Activated naive CD4-positive, alpha-beta T cell treated with anti-CD3 and anti-CD28 coated beads for 36 hours (primary cell): ENCODE results near the gene JAZF1. TPM values are rescaled to one million over a fixed set of nuclear protein-coding genes. Genes with fewer than 3 reads are reported as not detected.
"Not testable (repeated sequence)": the region's sequence is repeated elsewhere in the genome, so short reads cannot be mapped to it uniquely, and the experiment has no call there.

Experiments used
- CTCF ChIA-PET: fragments of 350-600 bp; sonication (Branson Sonifier 250); formaldehyde crosslinking; loops from one replicate; lab custom pipeline; 2021; ENCODE audit warnings: antibody characterized with exemption; lab: Charles Lee
- DNase-seq: peaks from one replicate; pipeline ENCODE4 v3.0.0-alpha.2; 2020
- H3K27ac Mint-ChIP-seq: one replicate; pipeline ENCODE4 v1.8.0; 2021; ENCODE audit warnings: mild to moderate bottlenecking, mixed read lengths
- H3K27me3 Mint-ChIP-seq: one replicate; pipeline ENCODE4 v1.8.0; 2021; ENCODE audit warnings: low read depth, mixed read lengths
- H3K36me3 Mint-ChIP-seq: one replicate; pipeline ENCODE4 v1.8.0; 2021; ENCODE audit warnings: low read depth, mixed read lengths
- H3K4me1 Mint-ChIP-seq: one replicate; pipeline ENCODE4 v1.8.0; 2021; ENCODE audit warnings: low read depth, mixed read lengths
- H3K4me3 Mint-ChIP-seq: one replicate; pipeline ENCODE4 v1.8.0; 2021; ENCODE audit warnings: mild to moderate bottlenecking, moderate library complexity, mixed read lengths
- H3K9me3 Mint-ChIP-seq: one replicate; pipeline ENCODE4 v1.8.0; 2021; ENCODE audit warnings: mixed read lengths
- intact Hi-C: fragments of 100-400 bp; cut with micrococcal nuclease; formaldehyde crosslinking; loops from one replicate; pipeline ENCODE4 v1.15.1; 2023
- total RNA-seq, 2 experiments: library from RNA; stranded (reverse); gene quantifications; one replicate each; pipeline ENCODE4 v1.2.3, GENCODE V29; 2021

Gene JAZF1
- total RNA-seq, 2 experiments from 2014 or later: 3.4 to 4.7 TPM

DNA sequence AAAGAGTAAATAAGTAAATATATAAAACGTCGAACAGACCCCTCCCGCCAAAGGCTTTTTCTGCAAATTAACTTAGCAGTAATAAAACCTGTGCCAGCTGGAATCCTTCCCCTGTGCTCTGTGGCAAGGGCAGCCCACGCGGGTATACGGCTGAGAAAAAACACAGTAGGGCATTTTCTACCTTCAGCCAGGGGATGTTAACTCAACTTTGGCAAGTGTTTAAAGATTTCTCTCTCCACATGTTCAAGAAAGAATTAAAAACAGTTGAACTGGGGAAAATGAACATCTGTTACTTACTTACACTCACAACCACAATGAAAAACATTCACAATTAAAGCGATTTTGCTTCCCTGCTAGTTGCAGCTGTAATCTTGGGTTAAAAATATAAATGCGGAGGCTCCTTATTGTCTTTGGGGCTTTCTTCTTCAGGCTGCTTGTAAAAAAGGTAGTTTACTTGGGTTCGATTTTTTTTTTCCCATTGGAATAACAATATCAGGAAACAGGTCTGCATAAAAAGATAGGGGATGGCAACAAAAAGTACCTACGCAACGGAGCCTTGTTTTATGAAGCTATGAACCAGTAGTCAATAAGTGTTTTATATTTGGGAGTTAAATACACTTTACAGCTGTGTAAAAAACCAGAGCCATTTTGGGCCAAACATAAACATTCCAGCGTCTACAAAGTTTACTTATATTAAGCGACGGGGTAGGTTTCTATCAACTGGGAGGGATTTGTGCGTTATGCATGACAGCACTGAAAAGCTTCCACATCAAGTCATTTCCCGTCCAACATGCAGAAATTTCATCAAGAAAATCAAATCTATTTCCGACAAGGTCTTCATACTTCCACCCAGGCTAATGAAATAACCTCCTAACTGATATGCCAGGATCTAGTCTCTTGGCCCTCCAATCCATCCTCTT is 308.0 kb downstream of the JAZF1 start:
- CTCF ChIA-PET: interaction anchor here (0.7 kb wide), 1 partner anchor 147 kb away, joined by 3 read pairs; no protein-coding TSS in a partner anchor
- Mint-ChIP-seq H3K4me3 (no peak overlapping the region), H3K27me3 (no peaks in the 10 kb centered on the region), H3K4me1 (no peaks in the 10 kb centered on the region), H3K27ac (no peak overlapping the region), H3K9me3 (no peaks in the 10 kb centered on the region), H3K36me3 (peaks cover 1% of the 10 kb centered on the region)
- intact Hi-C loops: no loop called here
- DNase-seq: no peak

DNA sequence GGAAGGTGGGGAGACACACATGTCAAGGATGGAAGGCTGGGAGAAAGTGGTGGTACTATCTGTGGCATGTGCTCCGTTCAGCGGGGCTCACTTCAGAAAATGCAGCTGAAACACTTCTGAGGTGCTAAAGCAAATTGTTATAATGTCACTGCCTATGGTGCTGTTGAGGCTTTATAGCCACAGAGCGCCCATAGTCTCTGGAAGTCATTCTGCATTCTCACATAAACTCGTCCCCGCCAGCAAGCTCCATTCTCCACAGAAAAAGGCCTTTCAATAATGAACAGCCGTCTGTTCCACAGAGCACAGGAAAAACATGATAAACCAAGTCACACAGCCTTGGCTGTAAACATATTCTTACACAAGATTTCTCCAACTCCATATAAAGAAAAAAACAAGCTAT is 308.7 kb downstream of the JAZF1 start:
- intact Hi-C loops: no loop called here
- DNase-seq: no peak
- Mint-ChIP-seq H3K36me3 (peaks cover 1% of the 10 kb centered on the region), H3K27ac (no peak overlapping the region), H3K4me3 (no peak overlapping the region), H3K27me3 (no peaks in the 10 kb centered on the region), H3K4me1 (no peaks in the 10 kb centered on the region), H3K9me3 (no peaks in the 10 kb centered on the region)
- CTCF ChIA-PET: interaction anchor here (0.7 kb wide), 1 partner anchor 148 kb away, joined by 3 read pairs; no protein-coding TSS in a partner anchor

DNA sequence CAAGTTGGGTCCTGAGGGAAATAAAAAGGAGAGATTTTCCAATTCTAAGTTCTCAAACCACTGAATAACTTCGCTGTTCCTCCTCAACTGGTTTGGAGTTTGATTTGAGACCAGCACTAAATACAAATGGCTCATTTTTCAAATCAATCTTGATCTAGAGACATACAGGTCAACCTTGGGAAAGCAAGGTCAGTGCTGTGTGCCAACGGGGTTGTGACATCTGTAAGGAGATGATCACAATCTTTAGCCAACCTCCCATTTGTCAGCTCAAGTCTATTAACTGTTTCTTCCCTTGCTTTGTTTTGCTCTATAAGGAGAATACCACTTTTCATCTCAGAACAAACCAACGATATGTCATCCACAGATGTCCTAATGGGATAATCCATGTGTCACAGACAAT is 309.5 kb downstream of the JAZF1 start:
- intact Hi-C loops: no loop called here
- no peak overlapping the region for H3K4me3 Mint-ChIP-seq
- H3K36me3 Mint-ChIP-seq: peaks cover 1% of the 10 kb centered on the region
- no peak overlapping the region for H3K27ac Mint-ChIP-seq
- no peaks in the 10 kb centered on the region for H3K4me1 Mint-ChIP-seq
- CTCF ChIA-PET: interaction anchor here (0.6 kb wide), 1 partner anchor 207 kb away, joined by 3 read pairs; no protein-coding TSS in a partner anchor
- H3K27me3 Mint-ChIP-seq: no peaks in the 10 kb centered on the region
- DNase-seq: no peak
- H3K9me3 Mint-ChIP-seq: no peaks in the 10 kb centered on the region

DNA sequence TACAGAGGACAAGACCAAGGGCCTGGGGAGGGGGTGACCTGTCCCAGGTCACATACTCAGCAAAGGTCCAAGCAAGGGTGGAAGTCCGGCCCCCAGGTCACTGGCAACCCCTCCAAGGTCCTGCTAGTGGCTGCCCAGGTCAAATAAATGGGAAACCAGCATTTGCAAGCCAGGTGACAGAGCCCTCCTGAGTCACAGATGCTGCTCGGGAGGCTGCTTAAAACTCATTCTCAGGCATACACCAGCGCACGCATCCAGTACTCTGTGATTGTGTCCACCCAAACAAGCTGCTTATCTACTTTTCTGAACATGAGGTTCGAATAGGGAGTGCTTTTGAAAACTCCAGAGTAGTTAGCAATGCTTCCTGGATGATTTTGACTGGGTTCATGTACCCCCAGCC is 310.0 kb downstream of the JAZF1 start:
- Mint-ChIP-seq H3K36me3 (peaks cover 1% of the 10 kb centered on the region), H3K4me1 (no peaks in the 10 kb centered on the region), H3K4me3 (no peak overlapping the region), H3K9me3 (no peaks in the 10 kb centered on the region), H3K27me3 (no peaks in the 10 kb centered on the region), H3K27ac (no peak overlapping the region)
- no peak for DNase-seq
- CTCF ChIA-PET: no interaction called here
- intact Hi-C loops: no loop called here

DNA sequence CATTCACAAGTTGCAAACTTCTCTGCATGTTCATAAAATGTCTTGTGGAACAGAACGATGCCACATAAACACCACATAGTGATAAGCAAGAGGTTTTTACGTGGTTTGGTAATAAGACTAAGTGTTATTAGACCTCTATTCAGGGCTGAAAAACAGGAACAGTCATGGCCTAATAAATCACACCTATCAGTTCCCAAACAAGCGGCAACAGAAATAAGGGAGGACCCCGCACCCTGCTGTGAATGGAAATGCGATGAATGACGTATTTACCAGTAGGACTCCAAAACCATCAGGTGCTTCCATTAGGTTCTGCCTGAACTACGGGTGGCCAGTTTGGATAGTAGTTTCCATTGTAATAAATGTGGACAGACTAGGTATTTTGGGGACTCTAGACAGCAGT is 311.5 kb downstream of the JAZF1 start:
- H3K36me3 Mint-ChIP-seq: peaks cover 1% of the 10 kb centered on the region
- no peaks in the 10 kb centered on the region for H3K4me1 Mint-ChIP-seq
- no peaks in the 10 kb centered on the region for H3K27me3 Mint-ChIP-seq
- intact Hi-C loops: no loop called here
- H3K4me3 Mint-ChIP-seq: no peak overlapping the region
- no peaks in the 10 kb centered on the region for H3K9me3 Mint-ChIP-seq
- CTCF ChIA-PET: no interaction called here
- no peak for DNase-seq
- H3K27ac Mint-ChIP-seq: no peak overlapping the region

DNA sequence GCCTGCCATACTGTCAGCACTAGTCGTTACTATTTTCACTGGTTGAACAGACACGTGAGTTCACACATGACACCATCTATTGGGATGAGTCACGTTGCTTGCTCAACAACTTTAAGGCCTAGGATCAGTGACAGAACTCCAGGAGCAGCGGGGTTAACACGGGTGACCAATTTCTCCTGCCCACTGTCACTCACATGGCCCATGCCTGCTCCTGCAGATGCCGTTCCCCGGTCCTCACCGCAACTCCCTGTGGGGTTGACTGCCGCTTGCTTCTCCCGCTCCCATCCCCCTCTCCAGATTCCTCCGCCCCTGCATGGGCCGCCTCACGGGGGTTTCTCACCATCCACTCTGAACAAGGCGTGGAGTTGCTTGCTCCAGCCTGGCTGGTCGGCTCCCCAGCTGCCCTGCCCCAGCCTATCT is 312.5 kb downstream of the JAZF1 start:
- H3K4me1 Mint-ChIP-seq: no peaks in the 10 kb centered on the region
- no peaks in the 10 kb centered on the region for H3K27me3 Mint-ChIP-seq

DNA sequence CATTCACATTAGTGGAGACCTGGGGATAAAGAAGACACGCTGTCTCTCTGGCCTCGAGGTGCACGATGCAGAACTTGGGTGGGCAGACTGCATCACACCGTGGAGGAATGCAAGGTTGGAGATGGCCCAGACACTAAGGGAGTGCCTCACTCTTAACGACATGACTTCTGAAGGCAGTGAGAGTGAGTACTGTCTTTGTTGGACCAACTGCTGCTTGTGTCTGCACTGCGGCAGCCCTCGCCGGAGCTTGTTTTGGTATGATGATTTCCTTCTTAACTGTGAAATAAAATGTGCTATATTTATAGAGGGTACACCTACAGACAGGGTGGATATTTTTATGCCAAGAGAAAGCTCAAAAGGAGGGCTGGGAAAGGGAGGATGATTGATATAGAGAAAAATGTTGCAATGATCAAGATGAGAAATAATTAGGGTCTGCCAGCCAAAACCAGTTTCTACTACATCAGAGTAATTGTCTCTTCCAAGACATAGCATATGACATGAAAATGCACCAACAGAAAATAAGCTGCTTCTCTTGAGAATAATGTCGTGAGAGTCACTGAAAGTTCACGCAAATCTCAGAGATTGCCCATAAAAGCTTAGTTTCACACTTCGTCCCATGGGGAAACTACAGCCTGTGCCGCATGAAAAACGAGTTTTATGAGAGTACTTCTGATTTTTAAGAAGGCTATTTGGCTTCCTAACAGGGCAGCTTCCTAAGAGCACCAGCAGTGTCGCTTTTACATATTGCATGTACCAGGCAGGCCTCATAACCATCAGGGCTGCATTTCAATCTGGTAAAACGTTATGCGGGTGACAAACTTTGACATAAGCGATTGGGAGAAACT is 313.5 kb downstream of the JAZF1 start:
- no peaks in the 10 kb centered on the region for H3K4me1 Mint-ChIP-seq
- no peak overlapping the region for H3K4me3 Mint-ChIP-seq
- CTCF ChIA-PET: no interaction called here
- peaks cover 1% of the 10 kb centered on the region for H3K36me3 Mint-ChIP-seq
- no peak overlapping the region for H3K27ac Mint-ChIP-seq
- no peaks in the 10 kb centered on the region for H3K9me3 Mint-ChIP-seq
- intact Hi-C loops: no loop called here
- no peak for DNase-seq
- H3K27me3 Mint-ChIP-seq: no peaks in the 10 kb centered on the region

More for the DNA sequence above, 312.5 kb downstream of the JAZF1 start:
- H3K4me3 Mint-ChIP-seq: no peak overlapping the region
- peaks cover 1% of the 10 kb centered on the region for H3K36me3 Mint-ChIP-seq
- CTCF ChIA-PET: no interaction called here
- no peaks in the 10 kb centered on the region for H3K9me3 Mint-ChIP-seq
- no peak overlapping the region for H3K27ac Mint-ChIP-seq
- intact Hi-C loops: no loop called here
- no peak for DNase-seq

DNA sequence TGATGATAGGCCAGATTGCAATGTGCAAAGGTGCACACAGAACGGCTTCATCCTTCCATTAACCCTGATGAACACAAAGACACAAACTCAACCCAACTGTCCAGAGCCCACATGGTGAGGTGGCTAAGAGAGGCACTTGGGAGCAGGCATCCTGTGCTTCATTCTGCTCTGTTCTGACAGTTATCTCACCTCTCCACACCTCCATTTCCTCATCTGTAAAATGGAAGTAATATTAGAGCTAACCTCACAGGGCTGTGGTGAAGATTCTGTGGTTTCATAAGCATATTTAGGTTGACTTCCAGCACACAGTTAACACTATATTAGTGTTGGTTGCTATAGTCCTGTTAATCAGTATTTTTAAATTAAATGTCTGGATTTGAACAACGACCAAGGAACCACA is 314.3 kb downstream of the JAZF1 start:
- Mint-ChIP-seq H3K4me3 (no peak overlapping the region), H3K27me3 (no peaks in the 10 kb centered on the region), H3K9me3 (no peaks in the 10 kb centered on the region), H3K36me3 (peaks cover 1% of the 10 kb centered on the region), H3K27ac (no peak overlapping the region), H3K4me1 (no peaks in the 10 kb centered on the region)
- intact Hi-C loops: no loop called here
- DNase-seq: no peak
- CTCF ChIA-PET: no interaction called here

DNA sequence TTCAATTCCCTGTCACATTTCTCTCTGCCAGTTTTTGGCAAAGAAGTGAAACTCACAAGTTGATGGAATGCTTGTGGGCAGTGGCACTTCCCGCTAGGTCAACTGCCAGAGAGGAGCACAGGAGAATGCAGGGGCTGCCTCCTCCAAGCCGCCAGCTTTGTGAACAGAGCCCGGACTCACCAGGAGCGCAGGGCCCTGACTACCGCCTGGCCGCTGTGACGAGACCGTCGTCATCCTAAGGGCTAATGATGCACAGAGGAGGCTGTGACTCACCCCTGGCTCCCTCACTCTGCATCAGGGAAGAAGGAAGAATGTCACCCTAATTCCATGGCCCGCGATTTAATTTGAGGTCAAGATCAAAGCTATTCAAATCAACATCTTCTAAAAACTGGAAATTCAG is 316.7 kb downstream of the JAZF1 start:
- intact Hi-C loops: no loop called here
- CTCF ChIA-PET: no interaction called here
- Mint-ChIP-seq H3K4me1 (no peaks in the 10 kb centered on the region), H3K27ac (no peak overlapping the region), H3K36me3 (peaks cover 1% of the 10 kb centered on the region), H3K4me3 (no peak overlapping the region), H3K27me3 (no peaks in the 10 kb centered on the region), H3K9me3 (no peaks in the 10 kb centered on the region)
- DNase-seq: no peak

DNA sequence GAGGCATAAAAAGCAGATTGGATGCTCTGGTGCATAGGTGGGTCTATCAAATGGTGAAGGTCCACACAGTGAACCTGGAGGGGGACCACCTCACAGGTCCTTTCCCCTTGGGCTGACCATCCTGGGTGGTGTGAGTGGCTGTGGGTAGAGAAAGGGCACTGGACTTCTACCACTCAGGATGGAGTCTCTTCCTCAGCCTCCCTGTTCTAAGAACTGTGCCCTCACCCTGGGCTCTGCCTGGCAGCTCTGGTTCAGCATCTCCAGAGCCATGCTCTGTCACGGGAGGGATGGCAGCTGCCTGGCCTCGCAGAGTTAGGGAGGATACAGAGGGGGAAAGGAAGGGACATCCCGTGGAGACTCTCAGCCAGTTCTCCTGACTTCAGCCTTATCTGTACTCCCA is 318.8 kb downstream of the JAZF1 start:
- DNase-seq: no peak
- CTCF ChIA-PET: interaction anchor here (0.6 to 1.1 kb wide), 2 partner anchors 16 to 235 kb away, joined by 3 to 4 read pairs; no protein-coding TSS in a partner anchor
- Mint-ChIP-seq H3K27me3 (no peaks in the 10 kb centered on the region), H3K4me1 (no peaks in the 10 kb centered on the region), H3K27ac (no peak overlapping the region), H3K36me3 (peaks cover 3% of the 10 kb centered on the region), H3K9me3 (no peaks in the 10 kb centered on the region), H3K4me3 (no peak overlapping the region)
- intact Hi-C loops: no loop called here

DNA sequence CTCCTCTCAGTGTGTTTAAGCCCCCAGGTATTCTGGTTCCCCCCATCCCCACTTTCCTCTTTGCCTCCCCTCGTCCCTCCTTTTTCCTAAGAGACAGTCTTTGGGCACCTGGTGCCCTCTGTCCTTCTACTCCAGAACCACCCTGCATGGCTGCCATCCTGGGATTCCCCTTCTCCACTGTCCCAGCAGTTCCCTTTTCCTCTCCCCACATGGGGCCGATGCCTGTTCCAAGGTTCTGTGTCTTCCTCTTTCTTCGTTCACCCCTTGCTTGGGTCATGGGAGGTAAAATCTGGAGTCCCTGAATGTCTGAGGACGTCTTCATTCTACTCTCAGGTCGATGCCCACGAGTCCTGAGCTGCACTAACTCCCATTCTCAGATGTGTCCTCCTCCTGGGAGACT is 319.8 kb downstream of the JAZF1 start:
- no peaks in the 10 kb centered on the region for H3K9me3 Mint-ChIP-seq
- H3K4me3 Mint-ChIP-seq: no peak overlapping the region
- H3K36me3 Mint-ChIP-seq: peaks cover 11% of the 10 kb centered on the region
- no peaks in the 10 kb centered on the region for H3K4me1 Mint-ChIP-seq
- H3K27me3 Mint-ChIP-seq: no peaks in the 10 kb centered on the region
- intact Hi-C loops: no loop called here
- CTCF ChIA-PET: interaction anchor here (1.1 to 1.5 kb wide), 2 partner anchors 15 to 28 kb away, joined by 3 read pairs; no protein-coding TSS in a partner anchor
- no peak overlapping the region for H3K27ac Mint-ChIP-seq
- no peak for DNase-seq

DNA sequence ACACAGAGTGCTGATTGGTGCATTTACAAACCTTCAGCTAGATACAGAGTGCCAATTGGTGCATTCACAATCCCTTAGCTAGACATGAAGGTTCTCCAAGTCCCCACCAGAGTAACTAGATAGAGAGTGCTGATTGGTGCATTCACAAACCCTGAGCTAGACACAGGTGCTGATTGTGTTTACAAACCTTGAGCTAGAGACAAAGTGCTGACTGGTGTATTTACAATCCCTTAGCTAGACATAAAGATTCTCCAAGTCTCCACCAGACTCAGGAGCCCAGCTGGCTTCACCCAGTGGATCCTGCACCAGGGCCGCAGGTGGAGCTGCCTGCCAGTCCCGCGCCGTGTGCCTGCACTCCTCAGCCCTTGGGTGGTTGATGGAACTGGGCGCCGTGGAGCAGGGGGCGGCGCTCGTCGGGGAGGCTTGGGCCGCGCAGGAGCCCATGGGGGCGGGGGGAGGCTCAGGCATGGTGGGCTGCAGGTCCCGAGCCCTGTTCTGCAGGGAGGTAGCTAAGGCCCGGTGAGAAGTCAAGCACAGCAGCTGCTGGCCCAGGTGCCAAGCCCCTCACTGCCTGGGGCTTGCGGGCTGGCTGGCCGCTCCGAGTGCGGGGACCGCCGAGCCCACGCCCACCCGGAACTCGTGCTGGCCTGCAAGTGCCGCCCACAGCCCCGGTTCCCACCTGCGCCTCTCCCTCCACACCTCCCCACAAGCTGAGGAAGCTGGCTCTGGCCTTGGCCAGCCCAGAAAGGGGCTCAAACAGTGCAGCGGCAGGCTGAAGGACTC is 323.7 kb downstream of the JAZF1 start:
- H3K4me1 Mint-ChIP-seq, H3K4me3 Mint-ChIP-seq, DNase-seq, H3K9me3 Mint-ChIP-seq, H3K27ac Mint-ChIP-seq, intact Hi-C loops, CTCF ChIA-PET, H3K27me3 Mint-ChIP-seq: not testable (repeated sequence)
- peaks cover 18% of the 10 kb centered on the region for H3K36me3 Mint-ChIP-seq
